Activated T-cell treated with anti-CD3 and anti-CD28 coated beads for 4 hours (primary cell): ENCODE measurements around the gene TRAPPC2L.

Experiments
- DNase-seq: peaks from one replicate; pipeline ENCODE4 v3.0.0-alpha.2; 2020

The TRAPPC2L gene, protein sequence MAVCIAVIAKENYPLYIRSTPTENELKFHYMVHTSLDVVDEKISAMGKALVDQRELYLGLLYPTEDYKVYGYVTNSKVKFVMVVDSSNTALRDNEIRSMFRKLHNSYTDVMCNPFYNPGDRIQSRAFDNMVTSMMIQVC

DNA sequence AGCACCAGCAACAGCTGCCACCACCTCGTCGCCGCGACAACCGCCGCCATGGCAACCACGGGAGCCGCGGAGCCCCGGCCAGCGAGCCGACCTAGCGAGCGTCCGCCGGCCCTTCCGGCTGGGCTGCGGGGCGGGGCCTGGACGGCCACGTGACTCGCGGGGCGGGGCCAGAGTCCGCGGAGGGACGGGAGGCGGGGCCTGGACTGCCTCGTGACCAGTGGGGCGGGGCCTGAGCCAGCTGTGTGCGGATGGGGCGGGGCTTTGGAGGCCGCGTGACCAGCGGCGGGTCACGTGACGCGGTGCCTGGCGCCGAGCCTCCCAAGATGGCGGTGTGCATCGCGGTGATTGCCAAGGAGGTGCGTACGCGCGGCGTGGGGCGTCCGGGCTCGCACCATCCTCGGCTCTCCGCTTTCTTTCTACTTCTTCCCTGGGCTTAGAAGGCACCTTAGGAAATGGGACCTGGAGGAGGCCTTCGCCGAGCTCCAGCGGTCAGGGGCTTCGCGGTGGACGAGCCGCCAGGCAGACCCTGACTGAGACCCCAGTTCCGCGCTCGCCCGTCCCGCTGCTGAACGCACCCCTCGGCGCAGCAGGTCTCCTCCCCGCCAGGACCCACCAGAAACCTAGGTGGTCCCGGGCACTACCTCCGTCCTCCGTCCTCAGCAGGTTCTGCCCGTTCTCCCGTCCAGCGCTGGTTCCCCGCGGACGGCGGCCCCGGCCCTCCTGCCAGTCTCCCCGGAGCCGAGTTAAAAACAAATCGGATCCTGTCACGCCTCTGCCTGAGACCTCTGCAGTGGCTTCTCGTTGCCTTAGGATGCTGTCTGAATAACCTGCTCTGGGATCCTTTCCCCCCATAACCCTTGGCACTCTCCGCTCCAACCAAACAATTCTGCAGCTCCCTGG is at the start of gene TRAPPC2L, which contains the start of gene GALNS:
TRAPPC2L (plus strand) TSS at position 300 of the 900 bp plus-strand sequence; CDS start at position 324, 24 bp downstream.
GALNS (minus strand) TSS at position 120 of the 900 bp plus-strand sequence; CDS start at position 50, 70 bp downstream.
- DNase-seq: peak; percentile 99

DNA sequence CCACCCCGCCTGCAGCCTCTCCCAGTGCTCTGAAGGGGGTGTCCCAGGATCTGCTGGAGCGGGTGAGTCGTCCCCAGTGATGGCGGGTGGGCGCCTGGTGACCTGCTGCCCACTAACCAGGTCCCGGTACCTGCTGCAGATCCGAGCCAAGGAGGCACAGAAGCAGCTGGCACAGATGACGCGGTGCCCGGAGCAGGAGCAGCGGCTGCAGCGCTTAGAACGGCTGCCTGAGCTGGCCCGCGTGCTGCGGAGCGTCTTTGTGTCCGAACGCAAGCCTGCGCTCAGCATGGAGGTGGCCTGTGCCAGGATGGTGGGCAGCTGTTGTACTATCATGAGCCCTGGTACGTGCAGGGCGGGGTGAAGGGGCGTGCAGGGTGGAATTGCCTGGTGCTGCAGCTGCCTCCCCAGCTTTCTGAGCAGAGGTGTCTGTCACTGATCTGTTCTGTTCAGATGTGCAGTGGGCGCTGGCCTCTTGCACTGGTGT is 49.7 kb upstream of the TRAPPC2L start:
- DNase-seq: no peak

DNA sequence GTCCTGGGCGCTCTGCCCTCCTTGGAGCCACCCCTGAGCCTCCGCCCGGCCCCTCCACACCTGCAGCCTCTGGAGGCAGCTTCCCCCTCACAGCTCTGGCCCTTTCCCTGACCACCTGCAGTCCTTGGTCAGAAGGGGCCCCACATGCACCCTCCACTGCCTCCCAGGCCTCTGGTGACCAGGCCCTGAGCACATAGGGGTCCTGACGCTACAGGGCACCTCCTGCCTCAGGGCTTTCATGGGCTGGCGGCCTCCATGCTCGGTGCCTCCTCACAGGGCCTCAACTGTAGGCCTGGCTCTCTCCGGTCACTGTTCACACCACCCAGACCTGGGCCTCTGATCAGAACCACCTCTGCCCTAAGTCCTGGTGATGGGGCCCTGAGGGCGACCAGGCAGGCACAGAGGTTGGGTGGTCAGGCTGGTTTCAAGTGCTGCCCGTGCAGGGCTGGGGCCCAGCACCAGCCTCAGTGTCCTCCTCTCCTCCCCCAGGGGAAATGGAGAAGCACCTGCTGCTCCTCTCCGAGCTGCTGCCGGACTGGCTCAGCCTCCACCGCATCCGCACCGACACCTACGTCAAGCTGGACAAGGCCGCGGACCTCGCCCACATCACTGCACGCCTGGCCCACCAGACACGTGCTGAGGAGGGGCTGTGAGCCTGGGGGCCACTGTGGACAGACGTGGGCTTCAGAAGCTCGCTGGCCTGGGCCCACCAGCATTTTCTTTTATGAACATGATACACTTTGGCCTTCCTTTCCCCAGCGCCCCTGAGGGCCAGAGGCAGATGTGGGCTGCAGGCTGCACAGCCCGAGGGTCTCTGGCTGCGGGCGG is 49.1 kb upstream of the TRAPPC2L start:
- DNase-seq: no peak

DNA sequence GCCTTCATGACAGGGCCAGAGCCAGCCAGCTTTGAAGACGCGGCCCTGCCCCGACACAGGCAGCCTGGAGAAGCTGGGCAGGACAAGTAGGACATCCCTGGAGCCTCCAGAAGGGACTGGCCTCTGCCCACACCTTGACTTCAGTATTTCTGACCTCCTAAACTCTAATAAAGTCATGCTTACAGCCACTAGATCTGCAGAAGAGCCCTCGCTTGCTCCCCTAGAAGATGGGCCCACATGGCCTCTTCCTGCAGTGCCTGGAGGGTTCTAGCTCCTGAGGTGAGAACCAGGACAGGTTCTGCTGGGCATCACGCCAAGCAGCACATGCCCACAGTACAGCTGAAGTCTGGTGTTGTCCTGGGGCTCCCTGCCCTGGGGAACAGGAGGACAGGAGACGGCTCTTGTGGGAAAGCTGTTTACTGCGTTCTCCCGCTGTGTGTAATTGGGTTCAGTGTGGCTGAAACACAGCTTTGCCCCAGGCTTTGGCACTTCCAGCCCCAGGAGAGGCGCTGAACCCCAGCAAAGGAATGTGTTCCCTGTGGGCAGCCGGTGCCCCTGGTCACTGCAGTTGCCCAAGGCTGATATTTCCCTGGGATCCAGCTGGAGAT is 47.8 kb upstream of the TRAPPC2L start:
- DNase-seq: no peak

DNA sequence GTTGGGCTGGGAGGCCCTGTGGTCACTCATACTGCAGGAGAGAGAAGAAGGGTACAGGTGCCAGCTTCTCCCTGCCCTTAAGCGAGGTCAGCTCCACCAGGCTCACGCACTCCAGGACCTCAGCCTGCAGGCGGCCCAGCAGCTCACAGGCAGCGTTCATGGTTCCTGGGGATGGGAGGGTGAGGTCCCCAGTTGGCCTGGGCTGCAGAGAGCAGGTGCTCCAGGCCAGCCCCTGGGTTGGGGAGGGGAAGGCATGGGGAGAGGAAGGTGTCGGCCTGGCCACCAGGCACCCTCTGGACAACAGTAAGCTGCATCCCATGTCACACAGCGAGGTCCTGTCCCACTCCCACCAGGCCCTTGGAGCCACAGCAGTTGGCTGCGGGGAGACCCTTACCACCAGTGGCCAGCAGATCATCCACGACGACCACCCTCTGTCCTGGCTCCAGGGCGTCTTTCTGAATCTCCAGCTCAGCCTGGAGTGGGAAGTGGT is 47.2 kb upstream of the TRAPPC2L start:
- DNase-seq: no peak

DNA sequence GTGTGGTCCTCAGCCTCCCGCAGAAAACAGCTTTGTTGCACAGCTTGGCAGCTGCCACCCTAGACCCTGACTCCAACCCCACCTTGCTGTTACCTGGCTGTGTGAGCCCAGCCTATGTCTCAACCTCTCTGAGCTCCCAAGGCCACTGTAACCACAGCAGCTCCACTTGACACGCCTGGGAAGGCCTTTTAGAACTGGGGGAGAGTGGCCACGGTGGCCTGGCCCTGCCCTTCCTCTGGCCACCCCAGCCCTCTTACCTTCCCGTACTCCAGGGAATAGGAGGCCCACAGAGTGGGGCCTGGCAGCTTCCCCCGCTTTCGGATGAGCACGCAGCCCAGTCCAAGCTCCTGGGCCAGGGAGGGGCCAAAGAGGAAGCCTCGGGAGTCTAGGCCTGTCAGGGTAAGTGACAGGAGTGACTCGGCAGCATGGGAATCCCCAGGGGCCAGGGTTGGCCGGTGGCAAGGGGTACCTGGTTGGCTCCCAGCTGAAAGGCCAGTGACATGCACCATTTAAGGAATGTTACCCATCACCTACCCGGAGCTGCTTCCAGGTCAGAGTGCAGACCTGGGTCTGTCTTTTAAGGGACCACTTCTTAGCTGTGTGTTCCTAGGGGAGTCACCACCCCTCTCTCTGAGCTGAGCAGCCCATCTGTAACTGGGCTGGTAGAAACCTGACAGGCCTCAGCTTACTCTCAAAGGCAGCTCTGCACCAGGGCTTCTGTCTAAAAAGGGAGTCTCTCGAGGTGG is 46.6 kb upstream of the TRAPPC2L start:
- DNase-seq: no peak

DNA sequence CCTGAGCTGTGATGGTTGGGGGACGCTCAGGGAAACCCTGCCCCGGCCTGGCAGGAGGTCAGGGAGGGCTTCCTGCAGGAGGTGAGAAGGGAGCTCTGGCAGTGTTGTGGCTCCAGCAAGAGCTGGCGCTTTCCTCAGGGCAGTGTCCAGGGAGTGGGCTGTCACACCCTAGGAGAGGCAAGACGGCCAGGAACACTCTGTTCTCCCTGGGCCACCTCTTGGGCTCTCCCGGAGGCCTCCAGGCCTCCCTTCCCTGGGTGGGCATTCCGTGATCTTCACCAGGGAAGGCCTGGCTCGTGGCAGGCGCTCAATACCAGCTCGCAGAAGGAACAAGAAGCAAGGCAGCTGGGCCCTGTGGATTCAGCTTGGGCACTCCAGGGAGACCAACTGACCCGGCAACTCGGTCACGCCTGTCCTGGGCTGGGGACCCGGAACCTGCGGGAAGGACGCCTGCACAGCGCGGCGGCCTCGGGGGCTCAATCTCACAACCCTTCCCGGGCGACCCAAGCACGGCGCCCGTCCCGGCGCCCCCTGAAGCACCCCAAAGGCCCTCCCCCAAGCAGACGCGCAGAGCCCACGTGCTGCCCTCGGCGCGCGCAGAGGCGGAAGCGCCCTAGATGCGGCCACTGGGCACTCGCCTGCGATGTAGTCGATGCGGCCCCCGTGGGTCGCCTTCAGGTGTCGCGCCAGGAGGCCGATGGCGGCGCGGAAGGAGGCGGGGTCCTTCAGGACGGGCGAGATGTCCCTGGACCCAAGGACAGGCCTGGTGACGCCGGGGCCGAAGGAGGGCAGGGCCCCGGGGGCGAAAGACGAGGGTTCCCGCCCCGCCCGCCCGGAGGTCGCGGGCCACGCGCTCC is 45.8 kb upstream of the TRAPPC2L start:
- DNase-seq: peak; percentile 43

DNA sequence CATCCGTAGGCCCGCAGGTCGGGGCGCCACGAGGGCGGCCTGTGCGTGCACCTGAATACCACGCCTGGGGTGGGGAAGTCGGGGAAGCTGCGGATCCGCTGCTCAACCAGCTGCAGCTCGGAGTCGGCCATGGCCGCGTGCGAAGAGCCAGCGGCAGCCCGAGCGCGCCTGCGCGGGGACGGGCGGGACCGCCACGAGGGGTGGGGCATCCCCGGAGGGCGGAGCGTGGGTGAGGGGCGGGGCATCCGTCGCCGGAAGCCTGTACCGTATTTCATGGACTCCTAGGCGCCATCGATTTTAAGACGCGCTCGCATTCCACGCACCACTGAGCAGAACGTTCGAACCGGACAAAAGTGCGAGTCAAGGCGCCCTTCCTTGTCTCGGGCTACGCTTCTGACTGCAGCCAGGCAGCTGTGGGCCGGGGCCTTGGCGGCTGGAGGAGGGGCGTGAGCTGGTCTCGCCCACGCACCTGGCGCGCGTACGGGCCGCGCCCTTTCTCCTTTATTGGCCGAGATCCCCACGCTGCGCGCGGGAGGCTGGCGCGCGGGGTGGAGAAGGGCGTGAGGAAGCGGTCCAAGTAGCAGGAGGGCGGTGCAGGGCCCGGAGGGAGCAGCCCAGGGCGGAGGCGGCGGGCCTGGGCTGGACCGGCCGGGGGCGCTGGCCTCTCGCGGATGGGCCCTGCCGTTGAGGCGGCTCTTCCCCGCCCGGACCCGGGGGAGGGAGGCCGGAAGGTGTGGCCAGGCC is 45.0 kb upstream of the TRAPPC2L start, which contains the start of gene APRT:
APRT (minus strand) TSS at position 160 of the 744 bp plus-strand sequence; CDS start at position 131, 29 bp downstream.
- DNase-seq: peak; percentile 97

DNA sequence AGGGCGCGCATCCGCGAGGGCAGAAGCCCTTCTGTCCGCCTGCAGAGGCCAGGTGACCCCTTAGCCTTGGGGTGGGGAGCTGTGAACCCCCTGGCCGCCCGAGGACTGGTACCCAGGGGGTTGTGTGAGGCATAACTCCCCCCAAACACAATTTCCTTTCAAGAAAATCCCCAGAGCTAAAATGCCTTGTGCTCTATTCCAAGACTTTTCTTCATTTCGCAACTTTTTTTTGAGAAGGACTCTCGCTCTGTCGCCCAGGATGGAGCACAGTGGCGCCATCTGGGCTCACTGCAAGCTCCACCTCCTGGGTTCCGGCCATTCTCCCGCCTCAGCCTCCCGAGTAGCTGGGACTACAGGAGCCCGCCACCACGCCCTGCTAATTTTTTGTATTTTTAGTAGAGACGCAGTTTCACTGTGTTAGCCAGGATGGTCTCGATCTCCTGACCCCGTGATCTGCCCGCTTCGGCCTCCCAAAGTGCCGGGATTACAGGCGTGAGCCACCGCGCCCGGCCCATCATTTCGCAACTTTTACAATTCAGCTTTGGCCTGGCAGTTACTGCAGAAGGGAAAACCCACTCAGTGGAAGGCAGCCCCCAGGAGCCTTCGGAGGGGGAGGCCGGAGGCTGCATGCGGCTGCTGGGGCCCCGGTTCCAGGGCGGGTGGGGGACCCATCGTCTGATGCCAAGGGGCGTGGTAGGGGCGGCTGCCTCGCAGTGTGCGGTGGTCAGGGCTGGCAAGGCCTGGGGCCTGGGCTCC is 44.2 kb upstream of the TRAPPC2L start:
- no peak for DNase-seq

DNA sequence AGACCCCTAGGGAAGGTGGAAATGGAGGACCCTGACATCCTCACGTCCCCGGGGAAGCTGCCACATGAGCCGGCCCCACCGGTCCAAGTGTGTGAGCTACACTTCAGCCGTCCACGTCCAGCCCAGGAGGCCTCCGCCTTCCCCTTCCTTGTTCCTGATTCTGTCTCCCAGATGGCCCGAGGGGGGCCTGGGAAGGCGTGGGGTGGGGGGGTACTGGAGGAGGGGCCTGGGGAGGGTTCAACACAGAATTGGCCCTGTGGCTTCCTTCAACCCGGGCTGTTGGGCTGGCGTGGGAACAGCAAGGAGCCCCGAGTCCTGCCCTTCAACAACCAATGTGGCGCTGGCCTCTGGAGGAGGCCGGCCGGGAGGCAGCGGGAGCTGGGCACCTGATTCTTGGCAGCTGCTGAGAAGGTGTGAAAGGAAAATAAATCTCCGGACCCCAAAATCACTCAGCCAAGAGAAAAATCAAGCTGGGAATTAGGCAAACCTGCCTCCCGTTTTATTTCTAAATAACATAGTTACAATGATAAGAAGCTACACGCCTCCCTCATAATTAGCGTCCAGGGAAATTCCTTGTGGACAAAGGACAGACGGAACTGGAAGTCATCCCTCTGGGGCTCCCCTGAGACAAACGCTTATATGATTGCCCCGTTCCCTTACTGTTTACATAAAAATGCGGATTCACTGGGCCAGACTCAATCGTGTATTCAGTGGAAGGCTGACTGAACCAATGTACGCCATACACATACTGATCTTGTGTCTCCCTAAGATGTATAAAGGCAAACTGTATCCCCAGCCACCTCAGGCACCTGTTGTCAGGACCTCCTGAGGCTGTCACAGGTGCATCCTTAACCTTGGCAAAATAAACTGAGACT is 43.4 kb upstream of the TRAPPC2L start:
- no peak for DNase-seq

DNA sequence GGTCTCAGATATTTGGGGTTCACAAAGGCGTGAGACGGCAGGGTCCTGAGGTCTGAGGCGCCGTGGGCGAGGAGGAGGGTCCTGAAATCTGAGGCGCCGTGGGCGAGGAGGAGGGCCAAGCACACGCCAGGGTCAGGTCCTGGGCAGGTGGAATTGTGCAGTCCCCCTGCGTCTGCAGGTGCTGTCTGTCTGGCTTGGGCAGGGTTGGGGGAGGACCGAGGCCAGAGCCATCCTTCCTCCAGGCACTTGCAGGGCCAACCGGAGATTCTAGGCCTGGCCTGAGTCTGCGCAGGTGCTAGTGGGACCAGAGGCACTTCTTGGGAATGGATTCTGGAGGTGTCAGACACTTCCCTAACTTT is 42.8 kb upstream of the TRAPPC2L start:
- DNase-seq: no peak

DNA sequence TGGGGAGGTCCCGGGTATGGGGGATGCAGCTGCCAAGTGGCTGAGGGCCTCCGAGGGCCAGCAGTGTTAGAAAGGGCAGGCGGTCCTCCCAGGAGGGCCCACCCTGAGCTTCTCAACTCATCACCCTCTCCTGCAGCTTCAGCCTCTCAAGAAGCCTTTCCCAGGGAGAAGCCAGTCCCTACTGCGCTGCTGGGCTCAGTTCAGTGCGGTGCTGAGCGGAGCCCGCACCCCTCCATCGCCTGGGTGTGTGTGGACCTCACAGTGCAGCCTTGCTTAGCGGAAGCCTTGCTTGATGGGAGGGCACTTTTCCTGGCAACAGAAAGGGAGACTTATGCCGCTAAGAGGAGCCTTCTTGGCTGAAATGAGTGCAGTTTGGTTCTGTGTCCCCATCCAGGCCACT is 41.7 kb upstream of the TRAPPC2L start:
- no peak for DNase-seq

DNA sequence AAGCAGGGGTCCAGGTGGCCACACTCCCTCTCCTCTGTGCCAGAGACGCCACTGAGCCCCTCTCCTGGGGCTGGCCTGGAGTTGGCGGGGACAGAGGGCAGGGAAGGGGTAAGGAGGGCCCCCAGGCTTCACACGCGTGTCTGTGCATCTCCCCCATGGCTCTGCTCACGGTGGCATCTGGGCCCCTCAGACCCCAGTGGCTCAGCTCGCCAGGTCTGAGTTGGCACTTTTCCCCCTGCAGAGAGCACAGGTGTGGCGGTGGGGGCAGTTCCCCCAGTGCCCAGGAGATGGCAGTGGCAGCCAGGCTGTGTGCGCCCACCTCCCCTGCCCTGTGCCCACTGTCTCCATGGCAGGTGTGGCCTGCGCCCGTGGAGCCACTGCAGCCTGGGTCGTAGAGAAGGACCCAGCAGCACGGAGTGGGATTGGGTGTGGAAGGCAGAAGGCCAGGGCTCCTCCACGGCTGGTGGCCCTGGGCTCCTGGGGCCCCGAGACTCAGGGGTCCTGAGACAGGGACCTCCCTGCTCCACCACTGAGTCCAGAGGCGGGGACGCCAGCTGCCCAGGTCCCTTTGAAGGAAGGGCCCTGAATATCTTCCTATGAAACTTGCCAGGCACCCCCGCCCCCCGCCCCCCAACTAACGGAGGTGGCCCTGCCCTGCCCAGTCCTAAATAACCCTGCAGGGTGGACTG is 40.9 kb upstream of the TRAPPC2L start:
- peak; percentile 52 for DNase-seq

DNA sequence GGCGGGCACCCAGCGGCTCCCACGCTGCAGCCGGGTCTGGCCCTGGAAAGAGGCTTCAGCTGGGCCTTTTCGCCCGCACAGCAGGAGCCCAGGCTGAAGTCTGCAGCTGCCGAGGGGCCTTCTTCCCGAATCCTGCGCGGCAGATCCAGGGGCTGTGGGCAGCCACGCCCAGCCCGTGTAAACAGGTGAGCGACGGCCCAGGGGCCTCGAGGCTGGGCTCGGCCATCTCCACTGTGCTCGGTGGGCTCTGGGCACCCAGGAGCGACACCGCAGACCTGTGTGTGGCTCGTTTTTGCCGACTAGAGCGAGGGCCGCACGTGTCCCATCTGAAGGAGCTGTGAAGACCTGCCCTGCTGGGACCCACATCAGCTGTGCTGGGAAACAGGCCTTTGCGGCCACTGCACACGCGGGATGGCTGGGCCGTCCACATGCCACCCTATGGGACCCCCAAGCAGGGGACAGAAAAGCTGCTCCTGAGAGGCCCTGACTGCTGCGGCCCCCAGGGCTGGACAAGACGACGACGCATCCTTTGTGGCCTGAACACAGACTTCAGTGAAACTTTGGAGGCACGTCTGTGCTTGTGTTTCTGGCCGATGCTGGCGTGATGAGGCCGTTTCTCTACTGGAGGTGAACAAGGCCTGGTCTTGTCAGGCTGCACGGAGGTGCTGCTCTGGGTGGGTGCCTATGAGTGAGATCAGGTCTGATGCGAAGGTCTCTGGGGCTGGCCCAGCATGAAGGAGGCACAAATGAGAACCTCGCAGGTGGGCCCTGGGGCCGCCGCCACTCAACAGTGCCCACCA is 40.0 kb upstream of the TRAPPC2L start:
- DNase-seq: no peak

DNA sequence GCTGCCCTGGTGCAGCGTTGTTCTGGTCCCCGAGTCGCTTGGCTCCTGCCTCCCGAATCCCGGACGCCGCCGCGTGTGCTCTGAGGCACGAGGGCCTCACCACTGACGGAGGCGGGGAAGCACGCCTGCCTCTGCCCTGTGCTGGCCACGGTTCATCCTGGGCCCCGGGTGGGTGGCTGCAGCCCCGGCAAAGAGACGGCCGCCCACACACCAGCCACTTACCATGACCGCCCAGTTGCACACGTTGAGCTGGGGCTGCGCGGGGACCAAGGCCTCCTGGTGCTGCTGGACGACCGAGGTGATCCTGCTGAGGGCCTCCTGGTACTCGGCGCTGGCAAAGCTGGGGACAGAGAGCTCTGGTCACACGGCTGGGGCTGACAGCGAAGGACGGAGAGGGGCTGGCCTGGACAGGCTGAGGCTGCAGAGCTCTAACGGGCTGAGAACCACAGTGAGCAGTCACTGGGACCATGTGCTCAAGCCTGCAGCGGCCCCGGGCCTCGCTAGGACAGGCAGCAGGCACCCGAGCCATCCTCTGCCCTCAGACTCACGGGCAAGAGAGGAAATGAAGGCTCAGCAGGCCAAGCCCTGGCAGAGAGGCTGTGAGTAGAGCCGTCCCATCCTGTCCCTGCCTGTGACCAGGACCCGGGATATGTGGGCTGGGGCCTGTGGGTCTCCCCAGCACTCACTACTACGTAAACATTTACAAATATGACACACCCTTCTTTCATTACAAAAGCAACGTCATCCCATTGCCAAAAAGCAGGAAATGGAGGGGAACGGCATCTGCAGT is 38.9 kb upstream of the TRAPPC2L start:
- no peak for DNase-seq

DNA sequence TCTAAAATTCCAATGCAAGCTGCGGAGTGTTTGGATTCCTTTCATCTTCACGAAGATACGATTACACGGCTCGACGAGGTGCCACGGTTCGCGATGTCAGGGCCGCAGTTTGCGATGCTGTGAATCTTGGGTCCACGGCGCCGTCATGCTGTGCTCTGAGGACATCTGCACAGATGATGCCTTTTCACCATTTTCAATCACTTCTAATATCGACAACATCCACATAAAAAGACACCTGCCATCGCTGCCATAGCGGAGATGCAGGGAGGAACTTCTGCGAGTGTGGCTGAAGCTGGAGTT is 38.4 kb upstream of the TRAPPC2L start:
- DNase-seq: no peak
